Measurements from ENCODE around the gene RHBDD1. TPM values are rescaled to one million over a fixed set of nuclear protein-coding genes. Genes with fewer than 3 reads are reported as not detected.
"Not testable (repeated sequence)": the region's sequence is repeated elsewhere in the genome, so short reads cannot be mapped to it uniquely, and the experiment has no call there.

The RHBDD1 gene
- total and polyA plus RNA-seq, 2 donors (not counting 1 experiment from before 2014, with no cell fraction given), result 21.2 to 128 TPM

DNA sequence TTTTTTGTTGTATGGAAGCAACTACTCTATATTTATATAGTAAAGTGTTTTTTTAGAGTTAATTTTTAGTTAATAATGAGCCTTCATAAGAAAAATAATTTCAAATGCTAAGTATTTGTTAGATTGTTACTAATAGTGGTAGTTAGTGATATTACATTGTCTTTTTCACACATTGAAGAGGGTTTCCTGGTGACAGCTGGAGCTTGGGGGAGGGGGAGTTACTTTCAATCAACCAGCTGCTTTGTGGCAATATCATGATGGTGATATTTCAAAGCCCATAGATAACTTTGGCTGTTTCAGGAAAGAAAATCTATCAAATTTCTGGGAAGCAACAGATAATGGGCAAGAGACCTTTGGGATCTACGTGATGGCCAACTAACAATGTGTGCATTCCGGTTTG is 4.1 kb downstream of the RHBDD1 start:
- Mint-ChIP-seq H3K9me3 (ENCODE audit: insufficient read depth) (no peaks in the 10 kb centered on the region), H3K4me3 (peak overlapping the region; percentile 77), H3K27ac (peak overlapping the region; percentile 88), H3K27me3 (no peaks in the 10 kb centered on the region), H3K4me1 (peaks cover 78% of the 10 kb centered on the region)
- H3K79me2 ChIP-seq (ENCODE audit: control insufficient read depth, insufficient read depth, low read length), result peaks cover 70% of the 10 kb centered on the region
- intact Hi-C loops (cut with micrococcal nuclease), result loop anchor here (5.0 kb wide), 1 partner anchor 37 kb away; no protein-coding TSS in a partner anchor
- no peak overlapping the region for H2AFZ ChIP-seq (ENCODE audit: insufficient read depth, low read depth, low read length, poor library complexity, severe bottlenecking)
- peaks cover under 1% of the 10 kb centered on the region for H4K20me1 ChIP-seq (ENCODE audit: control insufficient read depth, insufficient read depth, low read length, poor library complexity, severe bottlenecking)
- no peak for ATAC-seq (ENCODE audit: low read depth)
- TF ChIP-seq EZH2 (IDR thresholded peaks at IDR 0.05; ENCODE audit: borderline replicate concordance, insufficient read depth, low read depth, low read length, poor library complexity, severe bottlenecking), result no peak
- TF ChIP-seq, protein P1, sequence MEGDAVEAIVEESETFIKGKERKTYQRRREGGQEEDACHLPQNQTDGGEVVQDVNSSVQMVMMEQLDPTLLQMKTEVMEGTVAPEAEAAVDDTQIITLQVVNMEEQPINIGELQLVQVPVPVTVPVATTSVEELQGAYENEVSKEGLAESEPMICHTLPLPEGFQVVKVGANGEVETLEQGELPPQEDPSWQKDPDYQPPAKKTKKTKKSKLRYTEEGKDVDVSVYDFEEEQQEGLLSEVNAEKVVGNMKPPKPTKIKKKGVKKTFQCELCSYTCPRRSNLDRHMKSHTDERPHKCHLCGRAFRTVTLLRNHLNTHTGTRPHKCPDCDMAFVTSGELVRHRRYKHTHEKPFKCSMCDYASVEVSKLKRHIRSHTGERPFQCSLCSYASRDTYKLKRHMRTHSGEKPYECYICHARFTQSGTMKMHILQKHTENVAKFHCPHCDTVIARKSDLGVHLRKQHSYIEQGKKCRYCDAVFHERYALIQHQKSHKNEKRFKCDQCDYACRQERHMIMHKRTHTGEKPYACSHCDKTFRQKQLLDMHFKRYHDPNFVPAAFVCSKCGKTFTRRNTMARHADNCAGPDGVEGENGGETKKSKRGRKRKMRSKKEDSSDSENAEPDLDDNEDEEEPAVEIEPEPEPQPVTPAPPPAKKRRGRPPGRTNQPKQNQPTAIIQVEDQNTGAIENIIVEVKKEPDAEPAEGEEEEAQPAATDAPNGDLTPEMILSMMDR (IDR thresholded peaks at IDR 0.05), result no peak
- H3K9me3 ChIP-seq (ENCODE audit: control extremely low read depth in 1 of 3, control insufficient read depth in 2 of 3, insufficient read depth in 1 of 3, low read length in 2 of 3), result peaks cover 0 to 5% (median 0%) of the 10 kb centered on the region in 3 donors
- DNase-seq, result no peak
- no peak overlapping the region for H3K9ac ChIP-seq (ENCODE audit: low read length)
- WGBS (ENCODE audit: insufficient coverage), result no CpG with 5 or more reads among the region's 2 CpGs
- peak overlapping the region in 1 of 5 experiments; percentile 5 for H3K4me3 ChIP-seq (ENCODE audit: control extremely low read depth in 1 of 5, extremely low read depth in 1 of 5, insufficient read depth in 1 of 5, low read depth in 2 of 5, low read length in 4 of 5)
- CTCF ChIA-PET, result interaction anchor here (0.6 to 1.3 kb wide), 3 partner anchors 40 to 98 kb away, joined by 3 to 4 read pairs (median 3); no protein-coding TSS in a partner anchor
- POLR2A ChIA-PET, result no interaction called here
- peak overlapping the region; percentile 87 for H3K4me2 ChIP-seq (replicated peaks; ENCODE audit: low read depth, low read length, poor library complexity, severe bottlenecking)
- H3K4me1 ChIP-seq (ENCODE audit: control insufficient read depth in 2 of 2, insufficient read depth in 2 of 2, low read length in 2 of 2), result peaks cover 64 to 74% of the 10 kb centered on the region in 2 donors
- H3K27me3 ChIP-seq (replicated peaks in 1 of 4; ENCODE audit: control extremely low read depth in 1 of 4, control insufficient read depth in 3 of 4, insufficient read depth in 4 of 4, low read length in 3 of 4), result no peaks in the 10 kb centered on the region
- H3K27ac ChIP-seq (ENCODE audit: low read length in 2 of 2), result peak overlapping the region; percentile 95 to 99
- H3K36me3 ChIP-seq (replicated peaks in 1 of 2; ENCODE audit: control extremely low read depth in 1 of 2, control insufficient read depth in 1 of 2, extremely low read depth in 1 of 2, insufficient read depth in 2 of 2, low read length in 1 of 2), result peaks cover 0 to 4% of the 10 kb centered on the region in 2 experiments

DNA sequence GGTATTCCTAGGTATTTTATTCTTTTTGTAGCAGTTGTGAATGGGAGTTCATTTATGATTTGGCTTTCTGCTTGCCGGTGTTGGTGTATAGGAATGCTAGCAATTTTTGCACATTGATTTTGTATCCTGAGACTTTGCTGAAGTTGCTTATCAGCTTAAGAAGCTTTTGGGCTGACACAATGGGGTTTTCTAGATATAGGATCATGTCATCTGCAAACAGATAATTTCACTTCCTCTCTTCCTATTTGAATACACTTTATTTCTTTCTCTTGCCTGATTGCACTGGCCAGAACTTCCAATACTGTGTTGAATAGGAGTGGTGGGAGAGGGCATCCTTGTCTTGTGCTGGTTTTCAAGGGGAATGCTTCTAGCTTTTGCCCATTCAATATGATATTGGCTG is 7.1 kb downstream of the RHBDD1 start:
- intact Hi-C loops (cut with micrococcal nuclease), result loop anchor here (1.0 kb wide), 1 partner anchor 8 kb away; no protein-coding TSS in a partner anchor
- H3K79me2 ChIP-seq (ENCODE audit: control insufficient read depth, insufficient read depth, low read length), result peaks cover 84% of the 10 kb centered on the region

More for the DNA sequence above, 7.1 kb downstream of the RHBDD1 start:
- H3K27me3 ChIP-seq (replicated peaks in 1 of 4; ENCODE audit: control extremely low read depth in 1 of 4, control insufficient read depth in 3 of 4, insufficient read depth in 4 of 4, low read length in 3 of 4); H3K9me3 ChIP-seq (ENCODE audit: control extremely low read depth in 1 of 3, control insufficient read depth in 2 of 3, insufficient read depth in 1 of 3, low read length in 2 of 3); H3K9me3 Mint-ChIP-seq (ENCODE audit: insufficient read depth); ATAC-seq (ENCODE audit: low read depth); POLR2A ChIA-PET; H3K27me3 Mint-ChIP-seq; H3K36me3 ChIP-seq (replicated peaks in 1 of 2; ENCODE audit: control extremely low read depth in 1 of 2, control insufficient read depth in 1 of 2, extremely low read depth in 1 of 2, insufficient read depth in 2 of 2, low read length in 1 of 2); H2AFZ ChIP-seq (ENCODE audit: insufficient read depth, low read depth, low read length, poor library complexity, severe bottlenecking); H4K20me1 ChIP-seq (ENCODE audit: control insufficient read depth, insufficient read depth, low read length, poor library complexity, severe bottlenecking): not testable (repeated sequence)
- Histone ChIP-seq H3K27ac (ENCODE audit: low read length in 2 of 2) (peak overlapping the region; percentile 73 to 87), H3K9ac (ENCODE audit: low read length) (peak overlapping the region; percentile 4), H3K4me1 (ENCODE audit: control insufficient read depth in 2 of 2, insufficient read depth in 2 of 2, low read length in 2 of 2) (peaks cover 59 to 80% of the 10 kb centered on the region in 2 donors), H3K4me2 (replicated peaks; ENCODE audit: low read depth, low read length, poor library complexity, severe bottlenecking) (peak overlapping the region; percentile 52), H3K4me3 (ENCODE audit: control extremely low read depth in 1 of 5, extremely low read depth in 1 of 5, insufficient read depth in 1 of 5, low read depth in 2 of 5, low read length in 4 of 5) (peak overlapping the region in 1 of 5 experiments; percentile 6)
- peak overlapping the region; percentile 93 for H3K27ac Mint-ChIP-seq
- H3K4me1 Mint-ChIP-seq, result peaks cover 83% of the 10 kb centered on the region
- DNase-seq, result peak; percentile 46
- peak overlapping the region; percentile 79 for H3K4me3 Mint-ChIP-seq
- CTCF ChIA-PET, result interaction anchor here (1.9 kb wide), 1 partner anchor 10 kb away, joined by 6 read pairs; no protein-coding TSS in a partner anchor
- no CpG with 5 or more reads among the region's 1 CpG for WGBS (ENCODE audit: insufficient coverage)
